ENCODE data around the gene DACH1.

Gene DACH1

DNA sequence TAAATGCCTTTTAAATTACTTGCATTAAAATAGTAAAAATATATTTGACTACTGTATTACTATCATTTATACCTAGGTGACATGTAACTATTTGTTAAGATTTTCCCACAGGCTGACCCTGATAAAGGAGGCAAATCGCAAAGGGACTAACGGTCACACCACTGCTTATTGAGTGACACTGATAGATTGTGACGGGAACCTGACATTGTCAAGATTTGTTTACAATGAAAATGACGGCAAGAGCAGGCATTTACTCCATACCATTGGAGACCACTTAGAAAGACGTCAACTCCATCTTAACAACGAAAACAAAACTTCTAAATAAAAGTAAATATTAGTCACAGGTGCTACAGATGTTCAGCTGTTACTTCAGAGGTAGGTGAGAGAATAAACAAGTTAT lies 289.0 kb downstream of the DACH1 start:
- no peak for DNase-seq (ENCODE audit: low spot score)

DNA sequence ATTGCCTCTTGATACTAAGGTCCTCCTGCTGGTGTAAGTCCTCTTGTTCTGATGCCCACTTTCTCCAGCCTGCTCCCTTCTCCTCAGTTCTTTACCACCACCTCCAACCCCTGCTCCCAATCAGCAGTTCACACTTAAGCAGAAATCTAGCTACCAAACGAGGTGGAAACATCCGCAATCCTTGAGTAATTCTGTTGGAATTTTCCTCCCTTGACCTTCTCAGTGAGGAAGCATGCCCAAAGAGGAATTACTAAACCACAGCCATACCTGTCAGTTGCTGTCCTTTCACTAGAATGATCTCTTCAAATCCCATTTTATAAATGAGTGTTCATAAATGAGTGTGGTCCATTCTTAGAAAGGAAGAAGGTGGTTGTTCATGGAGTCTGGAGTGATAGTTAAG lies 289.9 kb downstream of the DACH1 start:
- DNase-seq (ENCODE audit: low spot score): no peak

DNA sequence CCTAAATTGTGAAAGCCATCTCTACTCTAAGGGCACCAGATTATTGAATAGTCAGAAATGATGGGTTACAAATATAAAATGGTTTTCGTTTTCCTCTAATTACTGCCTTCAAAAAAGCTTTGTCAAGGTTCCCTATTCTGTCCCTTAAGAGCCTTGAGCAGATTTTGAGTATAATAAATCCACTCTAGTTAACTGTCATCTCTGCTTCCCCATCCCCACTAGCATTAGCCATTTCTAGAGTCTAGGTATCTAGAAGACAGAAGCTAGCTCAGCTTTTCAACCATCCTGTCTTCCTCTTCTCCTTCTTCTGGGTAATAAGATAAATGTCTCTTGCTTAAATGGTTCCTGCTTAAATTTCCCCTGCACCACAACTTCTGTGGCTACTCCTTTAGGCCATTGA lies 290.4 kb downstream of the DACH1 start:
- DNase-seq (ENCODE audit: low spot score): no peak

DNA sequence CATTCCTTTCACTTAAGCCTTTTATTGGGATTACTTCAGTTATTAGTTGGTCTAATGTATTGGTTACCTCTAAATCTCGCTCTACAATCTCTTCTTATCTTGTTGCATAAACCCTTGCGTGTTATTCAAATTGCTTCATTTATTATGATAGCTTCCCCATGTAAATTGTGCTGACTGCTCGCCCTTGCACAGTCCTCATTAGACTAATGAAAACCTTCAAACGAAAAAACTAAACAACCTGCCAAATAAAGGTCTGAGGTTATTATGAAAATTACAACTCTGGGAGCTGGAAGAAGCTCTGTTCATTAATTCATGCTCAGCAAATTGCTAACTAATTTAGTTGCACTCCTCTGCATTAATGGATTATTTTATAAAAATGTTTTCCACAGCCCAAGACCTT lies 320.1 kb downstream of the DACH1 start:
- no peak for DNase-seq (ENCODE audit: low spot score)

DNA sequence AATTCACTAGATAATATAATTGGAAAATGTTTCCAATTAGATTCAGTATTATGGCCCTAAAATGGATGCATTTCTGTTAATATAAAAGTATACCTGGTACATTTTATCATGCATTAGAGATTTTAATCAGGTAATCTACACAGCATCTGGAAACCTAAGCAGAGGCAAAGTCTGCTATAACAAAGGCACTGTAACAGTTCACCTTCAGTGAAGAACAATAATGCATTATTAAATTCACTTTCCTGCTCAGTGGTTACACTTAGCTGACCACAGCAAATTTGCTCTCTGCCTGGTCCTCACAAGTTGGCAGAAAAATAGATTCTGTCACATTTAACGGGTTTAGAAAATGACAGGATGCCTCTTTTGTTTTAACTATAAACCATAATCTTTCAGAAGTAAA lies 326.9 kb downstream of the DACH1 start:
- DNase-seq (ENCODE audit: low spot score): no peak

DNA sequence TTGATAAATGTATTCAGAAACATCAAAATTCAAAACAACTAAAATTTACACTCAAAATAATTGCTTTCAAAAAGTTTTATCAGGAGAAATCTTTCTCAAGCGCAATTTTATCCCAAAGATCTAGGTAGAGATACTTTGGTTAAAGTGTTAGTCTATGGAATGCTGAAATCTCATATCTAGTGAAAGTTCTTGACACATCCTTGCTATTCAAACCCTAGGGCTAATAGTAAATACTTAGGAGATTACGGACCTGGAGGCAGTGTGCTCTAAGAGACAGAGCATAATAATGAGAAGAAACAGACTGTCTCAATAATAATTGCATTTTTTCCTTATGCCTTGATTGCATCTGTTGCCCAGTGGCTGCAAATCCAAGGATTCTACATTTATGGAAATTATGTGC lies 330.8 kb downstream of the DACH1 start:
- DNase-seq (ENCODE audit: low spot score): no peak

DNA sequence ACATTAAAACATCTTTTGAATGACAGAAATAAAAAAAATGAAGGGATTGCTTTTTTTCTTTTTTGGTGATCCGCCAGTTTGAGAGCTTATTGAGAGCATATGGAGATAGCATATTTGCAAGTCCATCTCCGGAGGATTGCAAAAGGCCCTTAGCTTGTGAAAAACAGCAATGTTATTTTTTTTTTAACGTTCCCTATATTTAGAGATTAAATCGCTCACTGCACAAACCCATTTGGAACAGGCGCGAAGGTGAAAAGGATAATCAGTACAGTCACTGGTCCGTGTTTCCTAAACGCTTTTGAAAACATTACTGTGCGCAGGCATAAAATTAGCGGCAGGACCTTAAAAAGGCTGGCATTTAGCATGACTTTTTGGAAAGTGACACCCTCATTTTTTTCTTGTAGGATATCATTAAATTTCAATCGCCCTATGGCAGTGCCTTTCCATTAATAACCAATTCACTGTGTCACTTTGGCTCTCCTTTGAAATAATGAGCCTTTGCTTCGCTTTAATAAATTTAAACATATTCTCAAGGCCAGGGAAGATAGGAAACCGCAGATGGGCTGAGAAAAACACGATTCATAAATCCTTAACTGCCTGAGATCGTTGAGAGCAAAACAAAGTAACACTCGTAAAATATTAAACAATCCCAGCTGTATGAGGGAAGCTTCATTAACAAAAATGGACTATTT lies 342.2 kb downstream of the DACH1 start:
- DNase-seq (ENCODE audit: low spot score): no peak

DNA sequence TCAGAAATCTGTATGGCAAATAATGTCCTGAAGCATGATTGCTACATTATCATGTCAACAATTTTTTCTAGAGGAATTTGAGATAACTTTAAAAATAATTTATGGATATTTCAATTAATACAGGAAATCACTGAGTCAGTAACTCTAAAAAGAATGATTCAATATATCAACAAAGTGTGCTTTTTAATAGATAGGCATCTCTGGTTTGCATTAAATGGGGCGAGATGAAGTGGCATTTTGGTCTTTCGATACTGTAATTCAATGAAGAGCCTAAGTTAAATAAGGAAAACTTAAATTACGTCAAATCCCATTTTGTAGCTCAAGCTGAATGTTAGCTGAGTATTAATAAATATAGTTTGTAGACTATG lies 342.8 kb downstream of the DACH1 start:
- no peak for DNase-seq (ENCODE audit: low spot score)

DNA sequence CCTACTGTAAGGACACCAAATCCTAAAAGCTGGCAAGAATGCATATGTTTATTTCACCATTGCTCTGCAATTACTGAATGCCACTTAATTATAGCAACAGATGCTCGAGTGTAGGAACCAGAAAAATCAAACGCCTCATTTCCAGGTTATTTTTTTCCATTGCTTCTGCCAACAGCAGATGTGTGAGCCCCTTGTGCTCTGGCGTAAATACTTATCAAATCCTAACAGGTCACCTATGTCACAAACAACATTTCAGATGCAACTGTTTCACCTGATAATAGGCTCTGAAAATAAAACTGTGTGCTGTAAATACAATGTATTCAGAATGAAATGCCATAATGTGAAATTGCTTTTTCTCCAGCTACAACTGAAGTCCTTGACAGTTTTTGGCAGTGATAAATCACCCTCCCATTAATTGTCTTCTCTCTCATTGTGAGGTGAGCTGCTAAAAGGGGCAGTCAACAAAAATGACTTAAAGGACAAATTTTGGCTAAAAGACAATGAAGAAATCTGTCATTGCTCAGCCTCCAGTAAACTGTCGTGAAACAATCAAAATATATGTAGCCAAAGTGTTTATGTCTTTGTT lies 344.0 kb downstream of the DACH1 start:
- DNase-seq (ENCODE audit: low spot score): no peak

DNA sequence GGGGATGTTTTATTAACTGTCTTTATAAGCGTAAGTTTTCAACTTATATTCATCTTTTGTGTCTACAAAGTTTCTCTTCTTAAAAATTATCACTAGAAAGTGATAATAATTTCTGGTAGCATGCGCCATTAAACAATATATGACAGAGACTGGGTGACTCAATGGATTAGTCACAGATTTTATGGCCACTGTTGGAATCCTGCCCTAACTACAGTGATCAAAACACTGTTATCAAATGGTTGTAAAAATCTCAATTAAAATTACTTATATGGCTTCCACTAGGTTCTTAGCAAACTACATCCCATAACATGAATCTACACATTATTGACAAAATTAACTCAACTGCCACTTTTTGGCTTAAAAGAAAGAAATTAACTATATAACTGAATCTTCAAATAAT lies 350.0 kb downstream of the DACH1 start:
- no peak for DNase-seq (ENCODE audit: low spot score)

DNA sequence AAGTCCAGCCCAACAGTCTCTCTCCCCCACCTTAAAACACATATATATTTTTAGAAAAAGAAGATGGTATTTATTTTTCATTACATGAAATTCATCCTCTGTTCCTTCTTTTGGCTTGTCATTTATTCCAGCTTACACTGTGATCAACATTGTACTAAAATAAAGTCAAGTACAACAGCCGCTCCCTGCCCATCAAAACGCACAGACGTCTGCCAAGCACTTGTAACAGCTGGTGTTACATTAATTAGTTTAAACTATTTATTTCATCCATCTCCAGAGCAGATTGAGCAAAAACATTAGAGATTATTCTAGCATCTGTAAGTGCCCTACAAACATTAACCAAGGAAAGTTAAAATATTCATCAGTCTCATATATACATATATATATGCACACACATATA lies 350.5 kb downstream of the DACH1 start:
- DNase-seq (ENCODE audit: low spot score): no peak

DNA sequence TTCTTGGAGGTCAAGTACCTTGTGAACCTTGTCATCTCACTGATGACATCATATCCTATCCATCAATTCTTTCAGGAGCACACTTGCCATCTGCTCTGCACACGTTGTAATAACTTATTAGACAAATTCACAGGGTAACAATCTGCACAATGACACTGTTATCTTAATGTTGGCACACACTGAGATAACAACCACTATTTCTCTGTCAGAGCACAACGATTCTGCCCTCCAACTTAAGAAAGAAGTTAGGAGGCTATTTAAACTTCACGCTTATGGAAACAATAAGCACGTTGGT lies 351.3 kb downstream of the DACH1 start:
- no peak for DNase-seq (ENCODE audit: low spot score)

DNA sequence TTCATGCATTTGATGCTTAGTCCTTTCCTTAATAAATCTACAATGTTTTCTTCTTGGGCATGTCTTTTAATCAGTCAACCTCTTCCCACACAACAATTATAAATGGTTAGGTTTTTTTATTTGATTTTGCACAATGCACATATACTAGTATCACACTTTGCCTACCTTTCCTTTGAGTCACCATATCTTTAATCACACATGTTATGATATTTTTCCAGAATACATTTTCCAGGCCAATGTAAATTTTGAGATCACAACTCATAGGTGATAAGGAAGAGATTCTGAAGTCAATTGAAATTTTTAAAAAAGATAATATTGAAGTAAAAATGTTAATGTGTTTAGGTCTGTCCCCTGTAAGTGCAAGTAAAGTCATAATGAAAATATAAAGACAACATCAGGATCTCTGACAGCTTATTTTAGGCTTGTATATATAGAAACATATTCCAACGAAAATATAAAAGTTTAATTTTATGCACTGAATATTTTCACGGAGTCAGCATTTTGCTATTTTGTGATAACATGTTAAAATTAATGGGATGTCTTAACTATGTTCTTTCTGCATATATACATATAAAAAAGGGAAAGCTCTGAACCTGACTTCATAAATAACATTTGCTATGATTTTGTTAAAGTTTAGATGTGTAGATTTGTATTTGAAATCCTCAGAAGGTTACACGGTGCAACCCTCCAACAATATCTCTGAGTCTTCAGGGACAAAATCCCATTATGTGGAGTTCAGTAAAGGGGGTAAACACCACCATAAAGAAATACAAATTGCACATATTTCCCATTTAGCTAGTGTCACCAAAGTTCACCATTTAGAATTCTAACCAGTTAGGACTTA lies 351.9 kb downstream of the DACH1 start:
- DNase-seq (ENCODE audit: low spot score): no peak

DNA sequence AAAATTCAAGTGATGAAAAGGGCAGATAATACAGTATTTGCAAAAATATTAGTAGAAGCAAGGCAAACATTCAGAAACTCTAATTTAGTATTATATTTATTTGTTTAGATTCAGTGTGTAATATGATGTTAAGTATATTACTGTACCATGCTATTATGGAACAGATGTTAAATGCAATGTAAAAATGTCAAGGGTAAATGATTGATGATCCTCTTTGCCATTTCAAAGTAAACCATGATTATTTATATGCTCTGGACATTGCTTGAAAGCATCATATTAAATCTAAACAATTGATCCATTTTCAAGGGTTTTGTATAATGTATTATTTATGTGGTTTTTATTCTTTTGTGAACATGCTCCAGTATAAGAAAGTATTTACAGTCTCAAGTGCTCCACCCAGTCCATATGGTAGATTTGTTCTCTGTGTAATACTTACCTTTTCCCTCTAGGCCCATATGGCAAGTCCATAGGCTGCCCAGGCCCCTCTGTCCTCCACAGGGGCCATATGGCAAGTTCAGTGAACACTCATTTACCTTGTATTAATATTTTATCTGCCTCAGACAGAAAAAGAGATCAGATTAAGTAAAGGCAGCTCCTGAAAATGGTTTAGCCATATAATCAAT lies 353.5 kb downstream of the DACH1 start:
- DNase-seq (ENCODE audit: low spot score): no peak

DNA sequence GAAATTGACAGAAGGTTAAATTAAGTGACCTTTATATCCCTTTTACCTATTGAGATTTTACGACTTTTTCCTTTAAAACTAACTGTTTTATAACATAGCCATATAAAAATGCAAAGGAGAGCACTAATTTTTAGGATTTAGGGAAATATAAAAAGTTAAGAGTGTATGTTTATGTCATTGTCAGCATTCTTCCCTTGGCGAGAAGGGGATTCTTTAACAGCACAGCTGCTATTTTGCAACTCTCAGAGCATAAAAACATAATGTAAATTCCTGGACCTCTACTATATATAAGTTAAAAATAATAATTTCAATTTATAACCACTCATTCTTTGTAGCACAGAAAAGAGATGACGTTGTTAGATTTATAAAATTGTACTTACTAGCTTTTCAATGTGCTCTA lies 363.2 kb downstream of the DACH1 start:
- DNase-seq (ENCODE audit: low spot score): no peak

DNA sequence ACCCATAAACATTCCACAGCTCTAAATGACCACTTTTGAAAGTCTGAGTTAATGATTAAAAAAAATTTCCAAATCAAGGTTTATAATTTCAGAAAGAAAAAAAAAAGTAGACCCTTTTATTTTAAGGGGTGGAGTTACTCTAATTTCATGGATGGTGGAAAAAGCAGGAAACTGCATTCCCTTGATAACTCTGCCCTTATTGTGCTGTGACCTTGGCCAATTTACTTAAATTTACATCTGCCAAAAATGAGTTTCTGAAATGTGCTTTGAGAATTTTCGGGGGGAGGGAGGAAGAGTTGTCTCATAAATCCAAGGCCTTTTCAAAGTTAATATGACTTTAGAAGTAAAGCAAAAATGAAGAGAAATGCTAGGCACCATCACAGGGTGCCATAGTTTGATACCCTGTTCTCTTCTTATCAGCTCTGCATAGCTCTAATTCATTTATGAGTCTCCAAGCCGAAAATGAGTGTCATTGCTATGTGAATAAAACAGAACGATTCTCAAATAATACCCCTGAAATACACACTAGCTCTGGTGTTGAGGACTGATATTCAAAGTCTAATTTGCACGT lies 367.0 kb downstream of the DACH1 start:
- DNase-seq (ENCODE audit: low spot score): no peak

DNA sequence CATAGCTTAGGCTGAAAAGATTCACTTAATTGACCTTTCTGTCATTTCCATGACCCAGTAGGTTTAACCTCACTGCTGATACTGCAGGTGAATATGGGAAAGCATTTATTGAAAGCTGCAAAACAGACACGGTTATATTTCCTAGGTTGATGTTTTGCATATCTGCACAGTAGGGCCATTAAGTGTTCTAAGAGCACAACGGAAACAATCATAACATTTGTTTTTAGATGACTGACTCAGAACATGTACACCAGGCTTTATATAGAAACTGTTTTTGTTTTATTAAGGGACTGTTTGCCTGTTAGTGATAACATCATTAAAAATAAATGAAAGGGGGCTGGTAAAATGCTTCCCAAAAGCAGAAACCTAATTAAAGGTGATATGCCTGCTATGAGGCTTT lies 367.8 kb downstream of the DACH1 start:
- DNase-seq (ENCODE audit: low spot score): no peak

DNA sequence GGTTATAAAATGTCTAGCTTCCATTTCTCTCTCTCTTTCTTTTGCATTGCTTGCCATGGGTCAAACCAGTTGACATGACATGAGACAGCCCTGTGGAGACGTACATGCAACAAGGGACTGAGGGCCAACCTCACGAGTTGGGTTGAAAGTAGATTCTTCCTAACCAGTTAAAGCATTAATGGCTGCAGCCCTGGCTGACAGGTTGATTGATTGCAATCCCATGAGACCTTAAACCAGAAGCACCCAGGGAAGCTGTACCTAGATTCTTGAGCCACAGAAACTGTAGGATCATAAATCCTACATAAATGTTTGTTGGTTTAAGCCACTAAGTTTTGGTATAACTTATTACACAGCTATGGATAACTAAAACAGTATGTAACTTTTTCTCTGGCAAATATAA lies 373.8 kb downstream of the DACH1 start:
- no peak for DNase-seq (ENCODE audit: low spot score)

DNA sequence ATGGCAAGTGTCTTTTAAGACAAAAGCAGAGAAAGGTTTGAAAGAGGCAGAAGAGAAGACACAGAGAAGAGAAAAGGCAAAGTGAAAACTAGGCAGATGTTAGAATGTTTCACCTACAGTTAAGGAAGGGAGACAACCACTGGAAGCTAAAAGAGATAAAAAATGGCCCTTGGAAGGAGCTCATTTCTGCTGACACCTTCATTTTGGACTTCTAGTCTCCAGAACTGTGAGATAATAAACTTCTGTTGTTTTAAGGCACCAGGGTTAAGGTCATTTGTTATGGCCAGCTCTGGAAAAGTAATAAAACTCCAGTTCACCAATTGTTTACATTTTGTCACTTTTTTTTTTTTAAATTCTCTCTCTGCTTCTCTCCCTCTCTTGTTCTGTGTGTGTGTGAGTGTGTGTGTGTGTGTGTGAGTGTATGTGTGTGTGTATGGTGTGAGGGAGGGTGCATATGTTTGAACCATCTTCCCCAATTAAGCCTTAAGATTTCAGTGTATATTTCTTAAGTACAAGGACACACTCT lies 374.6 kb downstream of the DACH1 start:
- DNase-seq (ENCODE audit: low spot score): no peak

DNA sequence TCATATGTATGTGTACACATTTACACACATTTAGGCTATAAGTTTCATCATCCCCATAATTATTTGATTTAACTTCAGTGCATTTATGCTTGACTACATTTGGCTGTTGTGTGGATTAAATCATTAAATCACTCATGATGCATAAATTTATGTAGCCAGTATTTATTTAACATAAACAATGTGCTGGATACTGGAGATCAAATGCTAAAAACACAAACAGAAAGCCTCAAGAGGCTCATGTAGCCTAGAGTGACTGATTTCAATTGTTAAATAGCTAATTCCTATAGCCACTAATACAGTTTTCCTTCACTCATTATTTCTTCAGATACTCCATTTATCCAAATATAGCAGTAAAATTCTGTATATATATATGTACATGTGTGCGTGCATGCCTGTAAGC lies 376.0 kb downstream of the DACH1 start:
- no peak for DNase-seq (ENCODE audit: low spot score)

DNA sequence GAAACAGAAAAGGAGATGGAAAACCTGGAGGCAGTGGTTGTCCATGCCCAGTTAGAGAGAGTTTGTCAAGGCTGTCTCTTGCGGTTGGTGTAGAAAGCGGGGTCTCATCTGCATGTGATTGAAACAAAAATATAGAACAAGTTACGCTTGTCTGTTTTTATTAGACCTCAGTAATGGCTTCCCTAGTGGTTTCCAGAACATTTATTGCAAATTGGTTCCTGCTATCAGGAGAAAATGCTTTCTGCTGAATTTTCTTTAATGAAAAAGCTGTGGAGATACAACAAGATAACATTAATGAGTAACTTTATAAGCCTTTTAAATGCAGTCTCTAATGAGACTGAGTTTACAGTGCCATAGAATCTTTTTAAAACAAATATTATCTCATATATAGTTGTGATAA lies 378.0 kb downstream of the DACH1 start:
- DNase-seq (ENCODE audit: low spot score): no peak

DNA sequence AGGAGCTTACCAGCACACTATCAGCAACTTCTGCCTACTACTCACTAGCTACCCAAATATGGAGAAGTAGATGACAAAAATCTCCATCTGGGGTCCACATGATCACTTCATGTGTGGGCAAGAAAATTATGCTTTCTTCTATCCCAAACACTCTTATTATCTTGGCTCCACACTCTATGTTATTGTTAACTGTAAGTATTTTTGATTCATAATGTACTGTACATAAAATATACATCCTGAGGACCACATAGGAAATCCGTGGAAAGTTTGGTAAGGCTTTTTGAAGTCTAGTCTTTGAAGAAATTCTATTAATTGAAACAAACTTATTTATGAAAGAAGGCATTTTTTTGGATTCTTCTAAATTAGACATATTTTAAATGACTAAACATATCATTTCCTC lies 378.8 kb downstream of the DACH1 start:
- no peak for DNase-seq (ENCODE audit: low spot score)

DNA sequence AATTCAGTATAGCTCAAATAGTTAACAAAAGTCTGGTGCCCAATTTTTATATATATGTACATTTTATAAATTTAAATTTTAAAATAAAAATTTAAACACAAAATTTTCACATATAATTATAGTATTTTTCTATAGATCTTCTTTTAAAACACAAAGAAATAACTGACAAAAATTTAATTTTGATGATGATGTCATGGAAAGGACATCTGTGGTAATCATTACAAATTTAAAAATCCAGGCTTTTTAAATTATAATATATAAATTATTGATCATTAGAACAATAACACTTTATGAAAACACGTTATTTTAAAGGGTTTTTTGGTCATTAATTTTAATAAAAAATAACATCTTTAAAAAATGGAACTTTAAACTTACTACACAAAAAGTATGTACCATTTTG lies 381.1 kb downstream of the DACH1 start:
- no peak for DNase-seq (ENCODE audit: low spot score)
